HCT116 (cell line): ENCODE data around the gene PRR20C.

ENCODE experiments used
- ELF1 ChIP-seq: IDR thresholded peaks from 2 replicates; pipeline ENCODE4 v1.6.1; 2012; ENCODE audit warnings: low read depth, borderline replicate concordance
- POLR2A ChIP-seq: IDR thresholded peaks from 2 replicates; pipeline ENCODE4 v1.7.0; 2011; ENCODE audit warnings: borderline replicate concordance; ENCODE audit not compliant: insufficient read depth, insufficient read length; ENCODE audit errors: extremely low read depth
- RAD21 ChIP-seq: IDR thresholded peaks from 2 replicates; pipeline ENCODE4 v1.6.1; 2012; ENCODE audit warnings: low read depth, mild to moderate bottlenecking
- SRF ChIP-seq: IDR thresholded peaks from 2 replicates; pipeline ENCODE4 v1.6.1; 2012; ENCODE audit warnings: low read depth
- TF ChIP-seq, protein P1 (sequence below), 3 experiments: fragments of 200-600 bp in 1 of 3; sonication (generic) in 1 of 3; IDR thresholded peaks in 2 of 3; conservative IDR thresholded peaks in 1 of 3; 2 replicates each; pipeline ENCODE4 v1.5.1; 2012 to 2017; ENCODE audit warnings: low read depth in 2 of 3, low read length in 2 of 3, antibody characterized with exemption in 1 of 3, borderline replicate concordance in 1 of 3, control low read depth in 1 of 3, mild to moderate bottlenecking in 1 of 3, mixed read lengths in 1 of 3, mixed run types in 1 of 3, moderate library complexity in 1 of 3; ENCODE audit not compliant: insufficient read depth in 1 of 3

GRCh38 chr13:57138988-57139387 lies 14.9 kb upstream of the PRR20C start:
- TF ChIP-seq RAD21 (no peak), POLR2A (no peak), SRF (no peak), ELF1 (no peak)
- TF ChIP-seq, protein P1, sequence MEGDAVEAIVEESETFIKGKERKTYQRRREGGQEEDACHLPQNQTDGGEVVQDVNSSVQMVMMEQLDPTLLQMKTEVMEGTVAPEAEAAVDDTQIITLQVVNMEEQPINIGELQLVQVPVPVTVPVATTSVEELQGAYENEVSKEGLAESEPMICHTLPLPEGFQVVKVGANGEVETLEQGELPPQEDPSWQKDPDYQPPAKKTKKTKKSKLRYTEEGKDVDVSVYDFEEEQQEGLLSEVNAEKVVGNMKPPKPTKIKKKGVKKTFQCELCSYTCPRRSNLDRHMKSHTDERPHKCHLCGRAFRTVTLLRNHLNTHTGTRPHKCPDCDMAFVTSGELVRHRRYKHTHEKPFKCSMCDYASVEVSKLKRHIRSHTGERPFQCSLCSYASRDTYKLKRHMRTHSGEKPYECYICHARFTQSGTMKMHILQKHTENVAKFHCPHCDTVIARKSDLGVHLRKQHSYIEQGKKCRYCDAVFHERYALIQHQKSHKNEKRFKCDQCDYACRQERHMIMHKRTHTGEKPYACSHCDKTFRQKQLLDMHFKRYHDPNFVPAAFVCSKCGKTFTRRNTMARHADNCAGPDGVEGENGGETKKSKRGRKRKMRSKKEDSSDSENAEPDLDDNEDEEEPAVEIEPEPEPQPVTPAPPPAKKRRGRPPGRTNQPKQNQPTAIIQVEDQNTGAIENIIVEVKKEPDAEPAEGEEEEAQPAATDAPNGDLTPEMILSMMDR (IDR thresholded peaks at IDR 0.05 in 2 of 3, conservative IDR thresholded peaks at IDR 0.05 in 1 of 3; ENCODE audit: borderline replicate concordance in 1 of 3, insufficient read depth in 1 of 3, low read depth in 2 of 3, low read length in 2 of 3), result no peak
